Urinary bladder (tissue), 4 donors: ENCODE data around the gene AQP1. TPM values are rescaled to one million over a fixed set of nuclear protein-coding genes. Genes with fewer than 3 reads are reported as not detected.

ENCODE experiments used
- DNase-seq: peaks from one replicate; pipeline ENCODE4 v3.0.0-alpha.2; 2015; ENCODE audit errors: extremely low spot score
- H3K27ac ChIP-seq: one replicate; pipeline ENCODE4 v1.5.1; 2013; ENCODE audit warnings: low read depth, mild to moderate bottlenecking, moderate library complexity
- H3K36me3 ChIP-seq: one replicate; pipeline ENCODE4 v1.6.1; 2013; ENCODE audit warnings: mild to moderate bottlenecking, moderate library complexity; ENCODE audit not compliant: insufficient read depth
- H3K4me1 ChIP-seq: one replicate; pipeline ENCODE4 v1.6.1; 2013; ENCODE audit warnings: mild to moderate bottlenecking, moderate library complexity; ENCODE audit not compliant: insufficient read depth
- H3K4me3 ChIP-seq: one replicate; pipeline ENCODE4 v1.5.1; 2013; ENCODE audit warnings: low read depth, low read length
- WGBS: extraction: QIAGEN DNeasy Blood & Tissue Kit; methylation state at CpG from one replicate; pipeline ENCODE4 v1.1.7; 2013; 5-methylcytosine and 5-hydroxymethylcytosine counted together
- polyA plus RNA-seq: library from polyadenylated mRNA; stranded (reverse); fragments of 200-250 nt; gene quantifications from one replicate; pipeline ENCODE4 v1.2.3, GENCODE V29; 2013
- total RNA-seq: library from RNA; depleted of rRNA; stranded (reverse); fragments of >200 nt; gene quantifications from one replicate; pipeline ENCODE4 v1.2.3, GENCODE V29; 2014
- donor health status: healthy with polysubstance abuse.
- donor health status: healthy.

Gene AQP1
- total and polyA plus RNA-seq, 2 donors, result 70.9 to 394 TPM

GRCh38 chr7:30923774-30924413 lies 12.2 kb downstream of the AQP1 start:
- no peak for DNase-seq
- 95% methylated on average over 13 of the region's 13 CpGs for WGBS
- H3K27ac ChIP-seq, result no peak overlapping the region

GRCh38 chr7:30924624-30925023 lies 13.0 kb downstream of the AQP1 start:
- DNase-seq, result no peak
- Histone ChIP-seq H3K36me3 (peaks cover 1% of the 10 kb centered on the region), H3K4me3 (no peak overlapping the region), H3K27ac (no peak overlapping the region), H3K4me1 (no peaks in the 10 kb centered on the region)

More at GRCh38 chr7:30923774-30924413, 12.2 kb downstream of the AQP1 start:
- Histone ChIP-seq H3K4me1 (no peaks in the 10 kb centered on the region), H3K4me3 (no peak overlapping the region), H3K36me3 (peaks cover 1% of the 10 kb centered on the region)

GRCh38 chr7:30925117-30925516 lies 13.5 kb downstream of the AQP1 start:
- no peak overlapping the region for H3K27ac ChIP-seq
- no peak for DNase-seq
- WGBS, result 65% methylated on average over 2 of the region's 2 CpGs
- H3K4me3 ChIP-seq, result no peak overlapping the region
- no peaks in the 10 kb centered on the region for H3K4me1 ChIP-seq
- H3K36me3 ChIP-seq, result peaks cover 1% of the 10 kb centered on the region

GRCh38 chr7:30925913-30926312 lies 14.3 kb downstream of the AQP1 start:
- Histone ChIP-seq H3K4me1 (no peaks in the 10 kb centered on the region), H3K4me3 (no peak overlapping the region), H3K27ac (no peak overlapping the region), H3K36me3 (peaks cover 1% of the 10 kb centered on the region)
- 86% methylated on average over 5 of the region's 5 CpGs for WGBS
- DNase-seq, result no peak

- no peak for DNase-seq
- Histone ChIP-seq H3K4me3 (no peak overlapping the region), H3K36me3 (peaks cover 1% of the 10 kb centered on the region), H3K27ac (no peak overlapping the region), H3K4me1 (no peaks in the 10 kb centered on the region)
- 89% methylated on average over 5 of the region's 5 CpGs for WGBS
Observed at GRCh38 chr7:30926313-30926712, 14.7 kb downstream of the AQP1 start.

- DNase-seq, result no peak
- Histone ChIP-seq H3K27ac (no peak overlapping the region), H3K36me3 (peaks cover 1% of the 10 kb centered on the region), H3K4me3 (no peak overlapping the region), H3K4me1 (no peaks in the 10 kb centered on the region)
- WGBS, result 84% methylated on average over 3 of the region's 3 CpGs
Observed at GRCh38 chr7:30927040-30927439, 15.4 kb downstream of the AQP1 start.

GRCh38 chr7:30927559-30927958 lies 15.9 kb downstream of the AQP1 start:
- peaks cover 1% of the 10 kb centered on the region for H3K36me3 ChIP-seq
- no peak for DNase-seq
- no peaks in the 10 kb centered on the region for H3K4me1 ChIP-seq
- no peak overlapping the region for H3K4me3 ChIP-seq
- WGBS, result 82% methylated on average over 3 of the region's 3 CpGs
- no peak overlapping the region for H3K27ac ChIP-seq

- 97% methylated on average over 13 of the region's 13 CpGs for WGBS
- Histone ChIP-seq H3K4me3 (no peak overlapping the region), H3K4me1 (no peaks in the 10 kb centered on the region), H3K36me3 (peaks cover 1% of the 10 kb centered on the region), H3K27ac (no peak overlapping the region)
- no peak for DNase-seq
Observed at GRCh38 chr7:30928254-30928872, 16.7 kb downstream of the AQP1 start.

GRCh38 chr7:30929686-30930085 lies 18.0 kb downstream of the AQP1 start:
- Histone ChIP-seq H3K27ac (no peak overlapping the region), H3K36me3 (peaks cover 1% of the 10 kb centered on the region), H3K4me1 (no peaks in the 10 kb centered on the region), H3K4me3 (no peak overlapping the region)
- WGBS, result 93% methylated on average over 4 of the region's 4 CpGs
- no peak for DNase-seq

GRCh38 chr7:30930621-30931020 lies 19.0 kb downstream of the AQP1 start:
- WGBS, result 44% methylated on average over 8 of the region's 8 CpGs
- DNase-seq, result no peak
- H3K36me3 ChIP-seq, result peaks cover 1% of the 10 kb centered on the region
- no peaks in the 10 kb centered on the region for H3K4me1 ChIP-seq
- no peak overlapping the region for H3K4me3 ChIP-seq
- no peak overlapping the region for H3K27ac ChIP-seq

GRCh38 chr7:30931161-30931928 lies 19.7 kb downstream of the AQP1 start:
- Histone ChIP-seq H3K36me3 (no peaks in the 10 kb centered on the region), H3K4me1 (no peaks in the 10 kb centered on the region), H3K4me3 (no peak overlapping the region), H3K27ac (no peak overlapping the region)
- 76% methylated on average over 24 of the region's 24 CpGs for WGBS
- no peak for DNase-seq

GRCh38 chr7:30931929-30932540 lies 20.4 kb downstream of the AQP1 start:
- 89% methylated on average over 9 of the region's 9 CpGs for WGBS
- DNase-seq, result no peak
- H3K27ac ChIP-seq, result no peak overlapping the region
- H3K4me1 ChIP-seq, result no peaks in the 10 kb centered on the region
- no peak overlapping the region for H3K4me3 ChIP-seq
- H3K36me3 ChIP-seq, result no peaks in the 10 kb centered on the region

- WGBS, result 88% methylated on average over 6 of the region's 6 CpGs
- H3K27ac ChIP-seq, result no peak overlapping the region
- no peak for DNase-seq
- no peak overlapping the region for H3K4me3 ChIP-seq
- H3K36me3 ChIP-seq, result no peaks in the 10 kb centered on the region
- H3K4me1 ChIP-seq, result no peaks in the 10 kb centered on the region
Observed at GRCh38 chr7:30932562-30932961, 20.9 kb downstream of the AQP1 start.
